Measurements from ENCODE around the gene DPYSL3.

GRCh38 chr5:147555176-147555575 lies 45.3 kb upstream of the DPYSL3 start:
- TF ChIP-seq CTCF (IDR thresholded peaks at IDR 0.05) = no peak
- no peak for TF ChIP-seq EZH2 (IDR thresholded peaks at IDR 0.05)

Measured in neural progenitor cell (in vitro differentiated cells).